Eye (tissue), 1 donor: ENCODE measurements around the gene TPX2.

Experiments
- DNase-seq: peaks from one replicate; pipeline ENCODE4 v3.0.0-alpha.2; 2015

The TPX2 gene, protein sequence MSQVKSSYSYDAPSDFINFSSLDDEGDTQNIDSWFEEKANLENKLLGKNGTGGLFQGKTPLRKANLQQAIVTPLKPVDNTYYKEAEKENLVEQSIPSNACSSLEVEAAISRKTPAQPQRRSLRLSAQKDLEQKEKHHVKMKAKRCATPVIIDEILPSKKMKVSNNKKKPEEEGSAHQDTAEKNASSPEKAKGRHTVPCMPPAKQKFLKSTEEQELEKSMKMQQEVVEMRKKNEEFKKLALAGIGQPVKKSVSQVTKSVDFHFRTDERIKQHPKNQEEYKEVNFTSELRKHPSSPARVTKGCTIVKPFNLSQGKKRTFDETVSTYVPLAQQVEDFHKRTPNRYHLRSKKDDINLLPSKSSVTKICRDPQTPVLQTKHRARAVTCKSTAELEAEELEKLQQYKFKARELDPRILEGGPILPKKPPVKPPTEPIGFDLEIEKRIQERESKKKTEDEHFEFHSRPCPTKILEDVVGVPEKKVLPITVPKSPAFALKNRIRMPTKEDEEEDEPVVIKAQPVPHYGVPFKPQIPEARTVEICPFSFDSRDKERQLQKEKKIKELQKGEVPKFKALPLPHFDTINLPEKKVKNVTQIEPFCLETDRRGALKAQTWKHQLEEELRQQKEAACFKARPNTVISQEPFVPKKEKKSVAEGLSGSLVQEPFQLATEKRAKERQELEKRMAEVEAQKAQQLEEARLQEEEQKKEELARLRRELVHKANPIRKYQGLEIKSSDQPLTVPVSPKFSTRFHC

DNA sequence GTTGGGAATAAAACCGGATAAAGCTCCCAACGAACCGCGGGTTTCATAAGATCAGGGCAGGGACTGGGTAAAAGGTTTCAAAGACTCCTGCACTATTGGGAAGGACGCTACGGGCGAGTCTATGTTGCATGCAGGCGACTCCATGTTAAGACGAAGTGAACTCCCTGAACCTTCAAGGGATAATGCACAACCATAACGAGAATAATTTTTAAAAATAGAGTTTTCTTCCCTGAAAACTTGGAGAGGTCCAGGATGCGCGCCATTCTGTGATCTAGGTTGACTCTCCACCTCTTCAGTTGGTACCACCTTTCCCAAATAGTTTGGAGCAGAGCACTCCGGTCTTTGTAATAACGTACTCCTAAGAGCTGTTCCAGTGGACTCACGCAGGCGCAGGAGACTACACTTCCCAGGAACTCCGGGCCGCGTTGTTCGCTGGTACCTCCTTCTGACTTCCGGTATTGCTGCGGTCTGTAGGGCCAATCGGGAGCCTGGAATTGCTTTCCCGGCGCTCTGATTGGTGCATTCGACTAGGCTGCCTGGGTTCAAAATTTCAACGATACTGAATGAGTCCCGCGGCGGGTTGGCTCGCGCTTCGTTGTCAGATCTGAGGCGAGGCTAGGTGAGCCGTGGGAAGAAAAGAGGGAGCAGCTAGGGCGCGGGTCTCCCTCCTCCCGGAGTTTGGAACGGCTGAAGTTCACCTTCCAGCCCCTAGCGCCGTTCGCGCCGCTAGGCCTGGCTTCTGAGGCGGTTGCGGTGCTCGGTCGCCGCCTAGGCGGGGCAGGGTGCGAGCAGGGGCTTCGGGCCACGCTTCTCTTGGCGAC is at the start of gene TPX2:
TSS of gene TPX2 (plus strand) at position 562 of the 821 bp plus-strand sequence. CDS start 18,187 bp downstream, outside the sequence.
- peak; percentile 98 for DNase-seq

DNA sequence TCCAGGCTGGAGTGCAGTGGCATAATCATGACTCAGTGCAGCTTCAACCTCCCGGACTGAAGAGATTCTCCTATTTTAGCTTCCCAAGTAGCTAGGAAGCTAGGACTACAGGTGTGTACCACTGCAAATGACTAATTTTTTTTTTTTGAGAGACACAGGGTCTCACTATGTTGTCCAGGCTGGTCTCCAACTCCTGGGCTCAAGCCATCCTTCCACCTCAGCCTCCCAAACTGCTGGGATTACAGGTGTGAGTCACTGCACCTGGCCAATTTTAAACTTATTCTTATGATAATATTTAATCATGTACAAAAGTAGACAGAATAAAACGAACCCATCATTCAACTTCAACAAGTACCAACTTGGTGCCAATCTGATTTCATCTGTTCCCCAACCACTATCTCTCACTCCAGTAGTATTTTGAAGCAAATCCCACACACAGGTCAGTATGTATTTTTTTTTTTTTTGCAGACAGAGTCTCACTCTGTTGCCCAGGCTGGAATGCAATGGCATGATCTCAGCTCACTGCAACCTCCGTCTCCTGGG is 48.9 kb upstream of the TPX2 start:
- DNase-seq, result no peak

DNA sequence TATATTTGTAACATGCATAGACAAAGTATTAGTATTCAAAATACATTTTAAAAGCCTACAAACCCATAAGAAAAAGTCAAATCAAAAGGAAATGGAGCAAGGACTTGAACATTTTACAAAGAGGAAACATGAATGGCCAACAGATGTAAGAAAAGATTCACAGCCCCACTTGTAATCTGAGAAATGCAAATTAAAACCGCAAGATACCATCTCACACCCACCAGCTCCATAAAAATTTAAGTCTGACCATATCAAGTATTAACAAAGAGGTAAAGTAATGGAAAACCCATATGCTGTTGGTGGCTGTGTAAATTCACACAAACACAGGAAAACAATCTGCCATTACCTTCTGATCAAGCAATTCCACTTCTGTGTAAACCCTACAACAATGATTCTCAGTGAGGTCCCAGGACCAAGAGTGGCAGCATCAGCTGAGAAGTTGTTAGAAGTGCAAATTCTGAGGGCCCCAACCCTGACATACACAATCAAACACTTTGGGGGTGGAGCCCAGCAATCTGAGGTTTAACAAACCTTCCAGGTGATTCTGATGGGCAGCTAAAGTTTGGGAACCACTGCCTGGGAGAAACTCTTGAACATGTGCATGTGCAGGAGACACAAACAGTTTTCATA is 47.3 kb upstream of the TPX2 start:
- no peak for DNase-seq

DNA sequence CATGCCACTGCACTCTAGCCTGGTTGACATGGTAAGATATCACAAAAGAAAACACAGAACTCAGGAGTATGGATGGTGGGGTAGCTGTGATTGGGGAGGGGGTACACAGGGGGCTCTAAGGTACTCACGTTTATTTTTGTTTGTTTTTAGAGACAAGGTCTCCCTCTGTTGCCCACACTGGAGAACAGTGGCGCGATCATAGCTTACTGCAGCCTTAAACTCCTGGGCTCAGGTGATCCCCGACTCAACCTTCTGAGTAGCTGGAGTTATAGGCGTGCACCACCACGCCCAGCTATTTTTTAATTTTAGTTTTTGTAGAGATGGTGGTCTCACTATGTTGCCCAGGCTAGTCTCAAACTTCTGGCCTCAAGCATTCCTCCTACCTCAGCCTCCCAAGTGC is 45.7 kb upstream of the TPX2 start:
- DNase-seq, result no peak

DNA sequence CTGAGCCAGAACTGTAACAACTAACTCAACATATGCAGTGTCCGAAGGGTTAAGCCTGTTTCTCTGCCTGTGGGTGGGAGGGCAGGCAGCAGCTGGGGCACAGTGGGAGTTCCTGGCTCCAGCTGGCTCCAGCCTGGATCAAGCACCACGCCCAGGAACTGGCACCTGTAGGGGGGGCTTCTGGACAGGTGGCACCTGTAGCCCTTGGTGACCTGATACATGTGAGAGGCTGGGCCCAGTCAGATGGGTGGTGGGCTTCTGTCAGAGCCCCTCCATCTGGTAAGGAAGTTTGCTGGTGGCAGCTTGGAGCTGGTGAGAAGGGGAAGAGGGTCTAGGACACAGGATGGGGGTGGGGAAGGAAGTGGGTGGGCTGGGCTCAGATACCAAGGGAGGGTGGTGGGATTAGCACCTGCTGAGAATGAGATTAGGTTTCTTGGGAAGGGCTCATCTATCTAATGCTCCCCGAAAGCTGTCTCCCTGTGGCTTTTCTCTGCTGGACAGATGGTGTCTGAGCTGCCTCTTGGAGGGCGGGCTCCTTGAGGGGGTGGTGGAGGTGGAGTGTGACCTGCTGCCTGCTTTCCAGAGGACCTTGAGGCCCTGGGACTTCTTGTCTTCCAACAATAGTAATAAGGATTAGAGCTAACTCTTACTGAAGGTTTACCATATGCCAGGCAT is 45.0 kb upstream of the TPX2 start:
- peak; percentile 70 for DNase-seq

DNA sequence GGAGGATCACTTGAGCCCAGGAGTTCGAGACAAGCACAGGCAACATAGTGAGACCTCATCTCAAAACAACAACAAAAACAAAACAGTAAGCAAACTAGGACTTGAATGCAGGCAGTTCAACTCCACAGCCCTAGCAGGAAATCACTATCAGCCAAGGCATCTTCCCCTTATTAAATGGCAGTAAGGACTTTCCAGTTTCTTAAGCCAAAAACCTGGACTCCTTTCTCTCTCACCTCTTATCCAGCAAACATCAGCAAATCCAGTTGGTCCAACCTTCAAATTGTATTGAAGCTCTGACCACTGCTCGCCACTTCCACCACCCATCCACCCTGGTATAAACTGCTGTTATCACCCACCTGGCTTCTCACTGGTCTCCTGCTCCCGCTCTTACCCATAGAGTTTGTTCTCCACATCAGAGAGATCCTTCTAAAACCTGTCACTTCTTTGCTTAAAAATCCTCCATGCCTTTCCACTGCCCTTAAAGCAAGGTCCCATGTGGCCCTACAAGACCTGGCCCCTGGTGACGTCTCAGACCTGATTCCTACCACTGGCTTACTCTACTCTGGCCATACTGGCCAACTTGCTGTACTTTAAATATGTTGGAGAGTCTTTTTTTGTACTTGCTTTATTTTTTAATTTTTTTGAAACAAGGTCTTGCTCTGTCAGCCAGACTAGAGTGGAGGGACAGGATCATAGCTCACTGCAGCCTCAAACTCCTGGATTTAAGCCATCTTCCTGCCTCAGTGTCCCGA is 44.1 kb upstream of the TPX2 start:
- DNase-seq, result no peak

DNA sequence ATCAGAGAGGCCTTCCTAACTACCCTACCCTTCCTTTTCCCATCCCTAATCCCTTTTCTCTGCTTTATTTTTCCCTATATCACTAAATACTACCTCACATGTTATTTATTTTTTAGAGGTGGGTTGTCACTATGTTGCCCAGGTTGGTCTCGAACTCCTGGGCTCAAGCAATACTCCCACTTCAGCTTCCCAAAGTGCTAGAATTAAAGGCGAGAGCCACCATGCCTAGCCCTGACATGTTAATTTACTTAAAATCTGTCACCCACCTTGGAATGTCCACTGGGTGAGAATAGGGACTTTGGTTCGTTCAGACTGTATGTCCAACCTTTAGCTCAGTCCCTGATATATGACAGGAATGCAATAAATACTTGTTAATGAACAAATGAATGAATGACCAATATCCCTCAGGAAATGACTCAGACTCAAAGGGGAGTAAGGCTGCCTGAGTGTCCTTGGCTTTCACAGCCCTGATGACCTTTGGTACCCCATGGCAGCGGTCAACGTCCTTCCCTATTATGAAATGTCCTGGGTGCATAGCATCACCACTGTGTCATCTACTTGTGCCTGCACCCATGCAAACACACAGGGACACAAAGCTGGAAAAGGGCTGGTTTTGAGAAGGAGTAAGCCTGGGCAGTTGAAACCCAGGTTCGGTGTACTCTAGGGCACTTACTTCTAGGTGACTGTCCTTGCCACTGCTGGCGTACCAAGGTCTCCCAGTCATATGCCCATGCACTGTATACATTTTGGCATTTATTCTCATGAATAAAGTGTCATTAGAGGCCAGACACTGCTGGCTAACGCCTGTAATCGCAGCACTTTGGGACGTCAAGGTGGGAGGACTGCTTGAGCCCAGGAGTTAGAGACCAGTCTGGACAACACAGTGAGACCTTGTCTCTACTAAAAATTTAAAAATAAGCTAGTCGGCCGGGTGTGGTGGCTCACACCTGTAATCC is 43.0 kb upstream of the TPX2 start:
- DNase-seq, result no peak

DNA sequence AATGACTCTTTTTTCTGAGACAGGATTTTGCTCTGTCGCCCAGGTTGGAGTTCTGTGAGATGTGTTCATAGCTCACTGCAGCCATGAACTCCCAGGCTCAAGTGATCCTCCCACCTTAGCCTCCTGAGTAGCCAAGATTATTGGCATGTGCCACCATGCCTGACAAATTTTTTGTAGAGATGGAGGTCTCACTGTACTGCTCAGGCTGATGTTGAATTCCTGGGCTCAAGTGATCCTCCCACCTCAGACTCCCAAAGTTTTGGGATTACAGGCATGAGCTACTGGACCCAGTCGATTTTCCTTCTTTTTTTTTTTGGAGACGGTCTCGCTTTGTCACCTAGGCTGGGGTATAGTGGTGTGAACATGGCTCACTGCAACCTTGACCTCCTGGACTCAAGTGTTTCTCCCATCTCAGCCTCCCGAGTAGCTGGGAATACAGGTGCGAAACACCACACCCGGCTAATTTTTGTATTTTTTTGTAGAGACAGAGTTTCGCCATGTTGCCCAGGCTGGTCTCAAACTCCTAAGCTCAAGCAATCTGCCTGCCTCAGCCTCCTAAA is 40.8 kb upstream of the TPX2 start:
- no peak for DNase-seq

DNA sequence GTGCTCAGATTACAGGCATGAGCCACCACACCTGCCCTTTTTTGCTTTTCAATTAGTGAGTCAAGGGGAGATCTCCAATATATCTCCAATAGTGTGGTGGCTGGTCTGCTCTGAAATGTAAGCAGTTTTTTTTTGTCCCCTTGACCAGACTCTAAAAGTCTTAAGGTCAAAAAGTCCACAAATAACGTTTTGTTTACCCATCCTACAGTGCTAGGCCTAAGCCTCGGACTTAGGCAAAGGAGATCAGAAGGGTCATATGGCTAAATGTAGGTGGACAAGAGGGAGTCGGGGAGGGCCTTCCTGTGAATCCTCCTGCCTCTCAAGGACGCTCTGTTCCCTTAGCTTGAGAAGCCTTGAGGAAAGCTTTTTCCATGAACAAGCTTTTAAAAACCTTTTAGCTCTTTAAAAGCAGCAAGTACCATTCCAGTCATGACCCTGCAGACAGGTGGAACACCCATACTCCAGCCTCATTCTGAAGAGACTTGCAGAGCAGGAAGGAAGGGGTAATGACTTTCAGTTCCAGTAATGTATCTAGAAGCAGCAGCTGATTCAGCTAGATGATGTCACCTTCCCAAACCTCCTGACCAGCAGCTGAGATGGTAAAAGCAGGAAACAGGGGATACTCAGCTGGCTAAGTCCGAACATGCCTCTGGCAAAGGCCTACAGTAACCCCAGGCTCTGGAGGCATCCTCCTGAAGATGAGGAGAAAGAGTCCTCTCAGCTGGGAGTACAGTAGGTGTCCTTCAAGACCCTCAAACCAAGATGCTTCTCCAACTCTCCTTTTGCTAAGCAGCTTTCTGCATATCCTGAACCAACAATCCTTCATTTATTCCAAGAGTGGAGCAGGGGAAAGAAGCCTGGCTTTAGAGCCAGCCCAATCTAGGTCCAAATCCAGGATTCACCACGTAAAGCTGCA is 40.0 kb upstream of the TPX2 start:
- DNase-seq, result no peak

DNA sequence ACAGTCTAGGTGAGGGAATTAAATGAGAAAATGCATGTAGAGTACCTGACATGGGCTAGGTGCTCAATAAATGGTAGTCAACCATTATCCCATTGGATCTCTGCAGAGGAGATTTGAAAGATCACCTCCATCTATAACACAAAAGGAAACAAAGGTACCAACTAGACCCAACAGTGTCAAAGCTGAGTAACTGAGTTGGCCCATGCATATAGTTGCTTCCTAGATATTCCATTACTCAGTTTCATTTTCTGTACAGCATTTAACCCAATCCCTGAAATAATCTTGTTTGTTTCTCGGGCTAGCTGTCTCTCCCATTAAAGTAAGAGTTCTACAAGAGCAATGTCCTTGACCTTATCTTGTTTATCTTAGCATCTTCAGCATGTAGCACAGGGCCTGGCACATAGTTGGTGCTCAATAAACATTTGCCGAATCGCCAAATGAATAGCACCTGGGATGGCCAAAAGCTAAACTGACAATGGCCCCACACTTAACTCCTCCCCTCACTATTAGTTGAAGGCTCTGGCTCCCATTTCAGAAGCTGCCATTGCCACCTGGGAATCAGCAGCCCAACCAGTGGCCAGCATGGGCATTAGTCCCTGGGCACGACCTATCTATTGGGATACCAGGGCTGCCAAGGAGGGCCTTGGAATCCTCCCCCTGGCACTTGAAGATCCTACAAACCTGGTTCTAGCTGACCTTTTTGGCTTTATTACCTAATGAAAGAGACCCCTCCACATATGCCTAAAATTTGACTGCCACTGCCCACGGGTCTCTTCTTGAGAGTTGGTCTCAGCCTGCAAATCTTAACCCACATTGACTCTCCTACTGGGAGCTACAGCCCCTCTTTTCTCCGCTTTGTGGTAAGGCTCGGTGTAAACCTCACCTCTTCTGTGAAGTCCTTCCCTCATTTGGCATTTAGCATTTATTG is 39.0 kb upstream of the TPX2 start:
- DNase-seq, result no peak

DNA sequence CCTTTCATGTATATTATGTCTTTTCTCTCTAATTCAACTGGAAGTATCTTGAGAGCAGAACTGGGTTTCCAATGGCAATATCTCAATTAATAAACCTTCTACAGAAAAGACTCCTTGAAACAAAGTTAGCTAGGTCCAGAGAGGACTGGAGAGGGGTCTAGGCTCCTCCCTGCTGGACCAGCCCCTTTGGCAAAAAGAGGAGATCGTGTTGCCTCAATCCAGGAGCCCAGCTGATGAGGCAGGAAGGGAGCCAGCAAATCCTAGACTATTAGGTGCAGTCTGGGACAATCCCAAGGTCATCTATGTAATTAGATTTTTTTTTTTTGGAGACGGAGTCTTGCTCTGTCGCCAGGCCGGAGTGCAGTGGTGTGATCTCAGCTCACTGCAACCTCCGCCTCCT is 38.3 kb upstream of the TPX2 start:
- DNase-seq, result no peak

DNA sequence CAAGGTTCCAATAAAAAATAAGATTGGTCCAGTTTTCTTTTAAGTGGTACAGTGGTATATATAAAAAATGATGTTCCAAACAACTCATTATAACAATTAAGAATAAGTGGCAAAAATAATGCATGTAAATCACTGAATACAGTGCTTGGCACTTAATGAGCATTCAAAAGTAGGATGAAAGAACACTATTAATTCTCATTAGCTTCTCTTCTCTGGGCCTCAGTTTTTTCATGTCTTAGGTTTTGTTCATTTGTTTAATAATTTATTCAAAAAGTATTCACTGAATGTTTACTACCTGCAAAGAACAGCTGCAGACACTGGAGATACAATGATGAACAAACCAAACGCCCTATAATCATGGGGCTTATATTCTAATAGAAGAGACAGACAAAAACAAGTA is 37.5 kb upstream of the TPX2 start:
- no peak for DNase-seq

DNA sequence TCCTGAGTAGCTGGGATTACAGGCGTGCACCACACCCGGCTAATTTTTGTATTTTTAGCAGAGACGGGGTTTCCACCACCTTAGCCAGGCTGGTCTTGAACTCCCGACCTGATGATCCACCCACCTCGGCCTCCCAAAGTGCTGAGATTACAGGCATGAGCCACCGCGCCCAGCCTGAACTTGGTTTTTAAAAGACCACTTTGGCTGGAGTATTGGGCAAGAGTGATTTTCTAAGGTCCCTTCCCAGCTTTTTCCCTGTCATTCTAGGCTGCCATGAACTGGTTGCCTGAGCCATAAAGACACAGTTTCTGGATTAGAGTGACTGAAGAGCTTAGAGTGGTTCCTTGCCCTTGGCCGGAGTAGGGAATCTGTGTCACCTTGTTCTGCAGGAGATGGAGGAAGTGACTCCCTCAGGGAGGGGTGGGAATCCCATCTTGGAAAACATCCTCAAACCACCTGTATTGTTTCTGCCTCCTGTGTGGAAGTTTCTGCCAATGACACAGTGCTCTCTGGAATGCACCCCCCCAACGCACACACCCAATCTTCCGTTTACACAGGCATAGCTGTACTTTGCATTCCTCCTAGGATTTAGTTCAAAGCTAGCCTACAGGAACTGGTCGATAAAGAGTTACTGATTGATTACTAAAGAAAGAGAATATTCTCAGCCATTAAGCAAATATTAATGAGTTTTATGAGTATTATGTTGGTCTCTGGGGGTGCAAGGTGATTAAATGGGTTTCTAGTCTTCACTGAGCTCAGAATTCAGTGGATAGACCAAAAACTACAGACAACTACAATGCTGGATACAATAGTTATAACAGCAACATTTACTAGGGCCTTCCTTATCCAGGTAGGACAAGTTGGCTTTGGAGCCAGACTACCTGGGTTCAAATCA is 34.6 kb upstream of the TPX2 start:
- peak; percentile 48 for DNase-seq

DNA sequence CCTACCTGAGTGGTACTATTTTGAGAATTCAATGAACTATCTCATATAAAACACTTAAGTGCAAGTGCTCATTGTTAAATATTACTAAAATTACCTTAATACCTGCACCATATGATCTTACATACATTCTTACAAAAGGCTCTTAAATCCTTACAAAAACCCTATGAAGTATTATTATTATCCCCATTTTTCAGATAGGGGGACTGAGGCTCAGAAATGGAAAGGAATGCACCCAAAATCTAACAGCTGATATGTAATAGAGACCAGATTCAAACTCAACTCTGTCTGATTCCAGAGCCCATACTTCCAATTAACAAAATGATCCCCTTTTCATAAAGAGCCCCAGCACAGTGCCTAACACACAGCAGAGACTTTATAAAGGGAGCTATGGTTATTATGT is 33.9 kb upstream of the TPX2 start:
- no peak for DNase-seq

DNA sequence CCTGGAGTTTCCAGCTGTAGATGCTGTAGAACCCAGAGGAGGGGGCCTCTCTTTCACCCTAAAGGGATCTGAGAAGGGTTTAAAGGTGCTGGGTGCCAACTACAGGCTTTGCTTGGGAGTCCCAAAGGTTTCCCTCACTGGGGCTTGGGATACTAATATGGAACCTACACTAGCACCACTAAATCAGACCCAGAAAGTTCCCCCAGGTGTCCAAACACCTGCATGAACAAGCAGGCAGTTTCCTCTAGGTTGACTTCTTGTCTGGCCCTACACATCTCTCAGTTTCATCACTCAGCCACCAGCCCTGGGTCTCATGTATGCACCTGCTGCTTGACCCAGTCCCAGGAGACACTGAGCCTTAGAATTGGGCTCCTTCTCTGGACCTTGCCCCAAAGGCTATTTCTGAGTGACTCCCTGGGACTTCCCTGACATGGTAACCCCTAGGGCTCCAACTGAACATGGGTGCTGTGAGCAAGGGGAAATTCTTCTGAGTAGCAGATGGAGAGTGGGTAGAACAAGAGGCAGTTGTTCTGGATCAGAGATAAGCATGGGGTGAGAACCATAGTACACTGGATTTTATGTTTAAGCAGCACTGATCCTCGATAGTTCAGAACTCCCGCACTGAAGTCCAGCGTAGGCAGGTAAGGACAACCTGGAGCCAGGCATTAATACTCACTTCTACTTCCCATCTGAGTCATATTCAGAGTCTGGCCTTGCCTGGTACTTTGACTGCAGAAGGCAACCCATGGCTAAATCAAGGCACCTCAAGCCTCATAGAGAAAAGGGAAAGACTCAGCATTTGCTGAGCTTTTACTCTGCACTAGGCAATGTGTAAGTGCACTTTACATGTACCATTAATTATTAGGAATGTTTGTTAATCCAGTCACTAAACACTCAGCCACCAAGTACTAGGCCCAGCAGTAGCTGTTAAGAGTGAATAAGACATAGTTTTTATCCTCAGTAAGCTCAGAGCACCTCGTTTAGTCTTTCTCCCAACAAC is 33.2 kb upstream of the TPX2 start:
- DNase-seq, result no peak
